BJ (cell line): Measurements from ENCODE around the gene TRAPPC2B. TPM values are rescaled to one million over a fixed set of nuclear protein-coding genes. Genes with fewer than 3 reads are reported as not detected.

Experiments used
- CTCF ChIA-PET: fragments of 350-600 bp; formaldehyde crosslinking; extraction: SDS; loops from one replicate; lab custom pipeline; 2021; ENCODE audit warnings: antibody characterized with exemption, inconsistent platforms; lab: Yijun Ruan, JAX
- POLR2A ChIA-PET: fragments of 300-600 bp; sonication (Branson Sonifier 250); formaldehyde crosslinking; extraction: SDS; loops from one replicate; lab custom pipeline; 2021; ENCODE audit warnings: antibody characterized with exemption; lab: Charles Lee
- DNase-seq: peaks from one replicate; pipeline ENCODE4 v3.0.0-alpha.2; 2011; ENCODE audit warnings: low read depth
- H3K27me3 ChIP-seq: 2 replicates; pipeline ENCODE4 v1.6.0; 2011; ENCODE audit warnings: low read length; ENCODE audit not compliant: control insufficient read depth, insufficient read depth
- H3K36me3 ChIP-seq: 2 replicates; pipeline ENCODE4 v1.5.1; 2011; ENCODE audit warnings: low read length; ENCODE audit not compliant: control insufficient read depth, insufficient read depth
- H3K4me3 ChIP-seq: 2 replicates; pipeline ENCODE4 v1.5.1; 2011; ENCODE audit warnings: low read depth, mild to moderate bottlenecking, control low read depth, low read length
- polyA plus RNA-seq: library from polyadenylated mRNA; depleted of rRNA; stranded (reverse); fragments of >200 nt; gene quantifications from 2 replicates; pipeline ENCODE4 v1.2.3, GENCODE V29; 2011
- TF ChIP-seq, protein P1 (sequence below): IDR thresholded peaks from 2 replicates; pipeline ENCODE4 v1.5.1; 2011; ENCODE audit warnings: low read depth, mild to moderate bottlenecking, control low read depth, inconsistent platforms, low read length, moderate library complexity; ENCODE audit not compliant: insufficient read depth

Gene TRAPPC2B
- polyA plus RNA-seq, 1 experiment: 11.0 TPM

DNA sequence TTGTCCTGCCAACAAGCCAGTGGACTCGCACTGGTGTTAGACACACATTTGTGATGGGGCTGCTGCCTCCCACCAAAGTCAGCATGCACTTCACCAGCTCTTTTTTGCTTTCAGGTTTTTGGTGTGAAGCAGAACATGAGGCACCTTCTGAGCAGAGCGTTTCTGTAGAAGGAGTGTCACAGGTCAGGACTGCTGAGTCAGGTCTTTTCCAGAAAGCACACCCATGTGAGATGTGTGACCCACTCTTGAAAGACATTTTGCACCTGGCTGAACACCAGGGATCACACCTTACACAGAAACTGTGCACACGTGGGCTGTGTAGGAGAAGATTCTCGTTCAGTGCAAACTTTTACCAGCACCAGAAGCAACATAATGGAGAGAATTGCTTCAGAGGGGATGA lies 7.4 kb upstream of the TRAPPC2B start:
- TF ChIP-seq, protein P1, sequence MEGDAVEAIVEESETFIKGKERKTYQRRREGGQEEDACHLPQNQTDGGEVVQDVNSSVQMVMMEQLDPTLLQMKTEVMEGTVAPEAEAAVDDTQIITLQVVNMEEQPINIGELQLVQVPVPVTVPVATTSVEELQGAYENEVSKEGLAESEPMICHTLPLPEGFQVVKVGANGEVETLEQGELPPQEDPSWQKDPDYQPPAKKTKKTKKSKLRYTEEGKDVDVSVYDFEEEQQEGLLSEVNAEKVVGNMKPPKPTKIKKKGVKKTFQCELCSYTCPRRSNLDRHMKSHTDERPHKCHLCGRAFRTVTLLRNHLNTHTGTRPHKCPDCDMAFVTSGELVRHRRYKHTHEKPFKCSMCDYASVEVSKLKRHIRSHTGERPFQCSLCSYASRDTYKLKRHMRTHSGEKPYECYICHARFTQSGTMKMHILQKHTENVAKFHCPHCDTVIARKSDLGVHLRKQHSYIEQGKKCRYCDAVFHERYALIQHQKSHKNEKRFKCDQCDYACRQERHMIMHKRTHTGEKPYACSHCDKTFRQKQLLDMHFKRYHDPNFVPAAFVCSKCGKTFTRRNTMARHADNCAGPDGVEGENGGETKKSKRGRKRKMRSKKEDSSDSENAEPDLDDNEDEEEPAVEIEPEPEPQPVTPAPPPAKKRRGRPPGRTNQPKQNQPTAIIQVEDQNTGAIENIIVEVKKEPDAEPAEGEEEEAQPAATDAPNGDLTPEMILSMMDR: no peak
- H3K36me3 ChIP-seq: peaks cover 17% of the 10 kb centered on the region
- no peak for DNase-seq
- H3K4me3 ChIP-seq: no peak overlapping the region
- ChIA-PET CTCF (no interaction called here), POLR2A (no interaction called here)
- H3K27me3 ChIP-seq: no peaks in the 10 kb centered on the region

- no peak for DNase-seq
- ChIA-PET CTCF (interaction anchor here (0.7 kb wide), 1 partner anchor 79 kb away, joined by 4 read pairs; no protein-coding TSS in a partner anchor), POLR2A (no interaction called here)
- Histone ChIP-seq H3K27me3 (no peaks in the 10 kb centered on the region), H3K36me3 (peaks cover 17% of the 10 kb centered on the region), H3K4me3 (no peak overlapping the region)
- TF ChIP-seq, protein P1: no peak
Measured at GRCh38 chr19:57357406-57357805, 5.9 kb upstream of the TRAPPC2B start.

GRCh38 chr19:57359300-57359699 lies 4.1 kb upstream of the TRAPPC2B start:
- CTCF ChIA-PET: no interaction called here
- TF ChIP-seq, protein P1: no peak
- Histone ChIP-seq H3K27me3 (no peaks in the 10 kb centered on the region), H3K36me3 (peaks cover 17% of the 10 kb centered on the region), H3K4me3 (no peak overlapping the region)
- POLR2A ChIA-PET: no interaction called here
- no peak for DNase-seq

DNA sequence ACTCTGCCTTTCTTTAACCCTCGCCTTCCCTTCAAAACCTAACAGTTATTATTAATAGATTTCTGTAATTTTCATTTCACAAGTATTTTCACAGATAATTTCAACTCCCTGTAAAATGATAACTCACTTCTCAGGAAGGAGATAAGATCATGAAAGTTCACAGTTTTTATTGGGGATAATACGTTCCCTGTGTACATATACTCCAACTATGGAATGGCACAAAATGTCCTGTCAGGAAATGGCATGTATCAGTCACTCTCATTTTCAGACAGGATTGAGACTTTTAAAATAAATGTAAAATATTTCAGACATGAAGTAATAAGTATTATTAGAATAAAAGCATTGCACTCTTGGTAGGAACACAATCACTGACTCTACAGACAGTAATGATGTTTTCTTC lies 932 bp upstream of the TRAPPC2B start:
- TF ChIP-seq, protein P1: no peak
- peak overlapping the region; percentile 48 for H3K4me3 ChIP-seq
- DNase-seq: no peak
- CTCF ChIA-PET: no interaction called here
- POLR2A ChIA-PET: interaction anchor here (0.6 to 1.3 kb wide), 2 partner anchors 12 to 27 kb away, joined by 3 to 4 read pairs; partner anchors contain the start of genes ZNF304 and ZNF548
- H3K27me3 ChIP-seq: no peaks in the 10 kb centered on the region
- H3K36me3 ChIP-seq: peaks cover 2% of the 10 kb centered on the region

DNA sequence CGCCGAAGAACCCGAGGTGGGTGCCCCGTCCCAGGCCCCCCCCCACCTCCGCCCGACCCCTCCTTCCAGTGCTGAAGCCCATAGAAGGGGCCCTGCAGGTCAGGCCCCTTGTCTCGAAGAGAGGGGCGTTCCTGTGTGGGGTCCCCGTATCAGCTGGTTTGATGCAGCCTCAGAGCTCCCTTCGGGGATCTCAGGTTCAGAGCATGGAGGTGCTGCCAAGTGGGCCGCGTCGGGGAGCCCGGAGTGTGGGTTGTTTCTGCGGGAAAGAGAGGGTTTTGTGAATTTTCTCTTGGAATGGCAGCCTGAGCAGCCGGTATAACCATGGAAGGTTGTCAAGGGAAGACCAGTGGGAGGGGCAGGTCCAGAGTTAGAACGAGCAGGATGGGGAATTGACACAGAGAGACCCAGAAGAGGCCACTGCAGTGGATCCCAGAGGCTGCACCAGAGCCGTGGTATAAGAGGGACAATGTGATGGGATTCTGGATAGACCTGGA lies 384 bp downstream of the TRAPPC2B start:
- TF ChIP-seq, protein P1: no peak
- no peak for DNase-seq
- H3K36me3 ChIP-seq: 0 out of 2 replicates have a peak, but pooled peaks cover 2% of the 10 kb centered on the region
- ChIA-PET CTCF (no interaction called here), POLR2A (interaction anchor here (1.3 kb wide), 1 partner anchor 13 kb away, joined by 4 read pairs; the partner anchor contains the start of gene ZNF304)
- peak overlapping the region; percentile 87 for H3K4me3 ChIP-seq
- H3K27me3 ChIP-seq: no peaks in the 10 kb centered on the region
